Stimulated activated CD4-positive, alpha-beta T cell treated with anti-CD3 and anti-CD28 coated beads, Interleukin-12 subunit alpha, Interleukin-12 subunit beta, amount 100 ng/mL, for 48 hours (primary cell): ENCODE data around the gene ACTA2.
"Not testable (repeated sequence)": the region's sequence is repeated elsewhere in the genome, so short reads cannot be mapped to it uniquely, and the experiment has no call there.

Experiments
- DNase-seq, 3 donors: peaks; one replicate each; pipeline ENCODE4 v3.0.0-alpha.2; 2020; ENCODE audit warnings: low read depth in 2 of 3, low spot score in 1 of 3

The ACTA2 gene

DNA sequence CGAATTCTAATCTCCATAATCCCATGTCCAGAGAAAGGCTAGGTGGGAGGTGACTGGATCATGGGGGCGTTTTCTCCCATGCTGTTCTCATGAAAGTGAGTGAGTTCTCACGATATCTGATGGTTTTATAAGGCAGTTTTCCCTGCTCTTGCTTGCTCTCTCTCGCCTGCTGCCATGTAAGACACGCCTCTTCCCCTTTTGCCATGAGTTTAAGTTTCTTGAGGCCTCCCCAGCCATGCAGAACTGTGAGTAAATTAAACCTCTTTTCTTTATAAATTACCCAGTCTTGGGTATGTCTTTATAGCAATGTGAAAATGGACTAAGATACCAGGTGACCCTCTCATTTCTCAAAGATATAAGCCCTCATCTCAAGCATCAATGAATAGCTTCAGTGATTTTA is 1.1 kb upstream of the ACTA2 start:
- DNase-seq: no peak

DNA sequence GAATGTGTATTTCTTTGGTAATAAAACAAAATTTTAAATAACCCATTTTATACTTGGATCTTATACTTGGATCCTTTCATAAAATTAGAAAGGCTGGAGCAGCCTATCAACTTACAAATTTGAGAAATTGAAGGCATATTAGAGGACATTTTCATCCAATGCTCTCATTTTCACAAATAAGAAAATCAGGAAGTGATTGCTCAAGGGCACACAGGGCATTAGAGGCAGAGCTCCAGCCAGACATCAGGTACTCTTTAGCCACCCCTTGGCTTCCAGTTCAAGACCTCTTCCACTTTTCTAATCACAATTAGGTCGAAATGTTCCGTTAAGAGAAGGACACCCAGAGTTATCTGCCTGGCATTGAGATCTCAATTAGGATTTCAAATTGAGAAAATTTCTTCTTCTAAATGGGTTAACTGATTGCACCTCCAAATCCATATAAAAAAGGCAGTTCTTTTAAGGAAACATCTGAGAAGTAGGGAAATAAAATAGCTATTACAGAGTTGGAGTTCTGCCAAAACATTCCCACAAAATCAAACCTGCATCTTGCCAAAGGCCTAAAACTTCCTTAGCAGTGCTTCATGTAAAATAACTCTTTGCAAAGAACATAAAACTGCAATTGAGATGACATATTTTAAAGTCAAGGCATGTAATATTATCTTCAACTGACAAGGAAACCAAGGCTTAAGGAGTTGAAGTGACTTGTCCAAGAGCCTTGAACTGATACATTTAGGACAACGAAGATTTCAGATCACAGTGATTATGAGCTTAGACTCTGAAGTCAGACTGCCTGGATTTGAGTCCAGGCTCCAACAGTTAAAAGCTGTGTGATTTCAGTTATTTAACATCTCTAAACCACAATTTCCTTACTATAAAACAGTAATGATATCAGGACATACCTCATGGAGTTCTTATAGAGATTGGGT is 2.4 kb downstream of the ACTA2 start:
- no peak for DNase-seq

DNA sequence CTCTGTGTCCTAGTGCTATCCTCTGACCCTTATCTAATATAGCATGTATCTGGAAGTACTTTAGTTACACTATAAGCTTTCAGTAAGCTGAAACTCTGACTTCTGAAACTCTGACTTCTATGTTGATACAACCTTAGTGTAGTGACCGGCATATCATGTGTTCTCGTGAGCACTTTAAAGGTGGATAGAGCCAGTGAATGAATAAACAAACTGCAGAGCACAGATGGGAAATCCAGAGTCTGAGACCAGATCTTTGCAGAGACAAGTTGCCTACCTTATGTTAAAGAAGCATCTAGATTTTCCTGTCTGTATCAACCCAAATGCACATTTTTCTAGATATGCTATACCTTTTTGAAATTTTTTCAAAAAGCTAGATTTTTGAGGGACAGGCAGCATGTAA is 3.5 kb downstream of the ACTA2 start:
- no peak for DNase-seq

DNA sequence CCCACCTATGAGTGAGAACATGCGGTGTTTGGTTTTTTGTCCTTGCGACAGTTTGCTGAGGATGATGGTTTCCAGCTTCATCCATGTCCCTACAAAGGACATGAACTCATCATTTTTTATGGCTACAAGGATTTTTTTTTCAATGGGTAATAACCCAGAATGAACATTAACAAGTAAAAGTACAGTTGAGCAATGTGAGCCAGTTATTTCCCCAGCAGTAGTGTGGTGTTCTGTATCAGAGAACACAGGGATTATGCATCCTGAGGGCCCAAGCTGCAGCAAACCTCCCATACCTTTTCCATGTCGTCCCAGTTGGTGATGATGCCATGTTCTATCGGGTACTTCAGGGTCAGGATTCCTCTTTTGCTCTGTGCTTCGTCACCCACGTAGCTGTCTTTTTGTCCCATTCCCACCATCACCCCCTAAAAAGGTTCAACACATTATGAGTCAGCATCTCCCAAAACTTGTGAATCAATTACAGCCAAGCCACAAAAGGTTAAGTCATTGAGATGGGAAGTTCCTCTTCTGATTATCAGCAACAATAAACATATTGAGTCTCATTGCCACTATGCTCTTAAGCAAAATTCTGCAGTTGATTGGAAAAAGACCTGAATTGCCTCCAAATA is 5.5 kb downstream of the ACTA2 start:
- DNase-seq: no peak

DNA sequence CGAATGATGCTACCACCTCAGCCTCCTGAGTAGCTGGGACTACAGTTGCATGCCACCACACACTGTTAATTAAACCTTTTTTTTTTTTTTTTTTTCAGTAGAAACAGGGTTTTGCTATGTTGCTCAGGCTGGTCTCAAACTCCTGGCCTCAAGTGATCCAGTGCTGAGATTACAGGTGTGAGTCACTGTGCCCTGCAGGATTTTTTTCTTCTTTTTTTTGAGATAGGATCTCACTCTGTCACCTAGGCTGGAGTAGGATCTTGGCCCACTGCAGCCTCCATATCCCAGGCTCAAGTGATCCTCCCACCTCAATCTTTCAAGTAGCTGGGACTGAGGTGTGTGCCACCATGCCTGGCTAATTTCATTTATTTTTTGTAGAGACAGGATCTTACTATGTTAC is 6.4 kb downstream of the ACTA2 start:
- no peak for DNase-seq

DNA sequence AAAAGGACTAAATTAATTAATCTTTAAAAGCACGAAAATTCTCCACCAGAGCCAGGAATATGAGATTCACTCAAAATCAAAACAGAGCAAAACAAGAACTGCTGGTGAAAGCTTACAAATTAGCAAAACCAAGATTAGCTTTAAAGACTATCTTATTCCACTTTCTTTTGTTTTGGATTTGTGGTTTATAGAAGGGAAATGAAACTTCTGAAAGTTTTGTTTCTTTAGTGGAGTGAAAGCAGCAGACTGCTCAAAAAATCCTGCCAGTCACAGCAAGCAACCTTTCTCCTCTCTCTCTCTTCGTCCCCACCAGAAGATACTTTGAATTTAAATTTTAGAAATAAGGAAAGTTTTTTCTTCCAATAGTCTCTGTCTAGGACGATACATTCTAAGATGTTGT is 7.8 kb downstream of the ACTA2 start:
- no peak for DNase-seq

DNA sequence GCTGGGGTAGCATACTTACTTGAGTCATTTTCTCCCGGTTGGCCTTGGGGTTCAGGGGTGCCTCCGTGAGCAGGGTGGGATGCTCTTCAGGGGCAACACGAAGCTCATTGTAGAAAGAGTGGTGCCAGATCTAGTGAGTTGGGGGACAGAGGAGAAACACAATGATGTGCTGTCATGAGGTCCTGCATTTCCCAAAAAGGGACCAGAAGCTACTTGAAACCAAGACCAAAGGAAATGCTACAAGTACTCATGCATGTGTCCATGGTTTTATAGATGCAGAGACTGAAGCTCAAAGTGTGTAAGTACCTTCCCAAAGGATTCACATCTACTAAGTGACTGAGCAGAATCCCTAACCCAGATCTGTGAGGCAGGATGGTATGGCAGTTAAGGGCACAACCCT is 8.8 kb downstream of the ACTA2 start:
- DNase-seq: no peak

DNA sequence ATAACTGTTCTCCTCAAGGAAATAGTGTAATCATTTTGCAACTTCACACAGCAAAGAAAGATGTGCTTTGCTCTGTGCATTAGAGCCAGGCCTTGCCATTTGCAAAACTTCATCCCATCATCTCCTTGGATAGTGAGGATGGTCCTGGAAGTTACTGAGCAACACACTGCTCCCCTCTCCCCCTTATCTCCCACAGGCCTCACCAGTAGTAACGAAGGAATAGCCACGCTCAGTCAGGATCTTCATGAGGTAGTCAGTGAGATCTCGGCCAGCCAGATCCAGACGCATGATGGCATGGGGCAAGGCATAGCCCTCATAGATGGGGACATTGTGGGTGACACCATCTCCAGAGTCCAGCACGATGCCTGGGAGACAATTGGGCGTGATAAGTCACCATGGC is 11.5 kb downstream of the ACTA2 start:
- no peak for DNase-seq

DNA sequence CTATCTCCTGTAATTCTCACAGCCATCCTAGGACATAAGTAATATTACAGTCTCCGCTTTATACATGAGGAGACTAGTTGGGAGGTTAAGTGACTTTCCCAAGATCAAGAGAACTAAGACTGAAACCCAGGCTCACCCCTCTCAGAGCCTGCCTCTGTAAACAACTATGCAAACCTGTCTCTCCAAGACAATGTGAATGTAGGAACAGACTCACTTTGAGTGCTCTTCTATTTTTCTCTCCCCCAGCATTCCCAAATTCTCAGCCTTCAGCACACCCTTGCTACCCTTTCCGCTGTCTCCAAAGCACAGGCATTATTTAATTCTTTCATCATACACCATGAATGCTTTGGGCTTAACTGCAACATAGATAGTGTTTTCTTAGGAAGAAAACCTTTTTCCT is 13.6 kb downstream of the ACTA2 start:
- DNase-seq: no peak

DNA sequence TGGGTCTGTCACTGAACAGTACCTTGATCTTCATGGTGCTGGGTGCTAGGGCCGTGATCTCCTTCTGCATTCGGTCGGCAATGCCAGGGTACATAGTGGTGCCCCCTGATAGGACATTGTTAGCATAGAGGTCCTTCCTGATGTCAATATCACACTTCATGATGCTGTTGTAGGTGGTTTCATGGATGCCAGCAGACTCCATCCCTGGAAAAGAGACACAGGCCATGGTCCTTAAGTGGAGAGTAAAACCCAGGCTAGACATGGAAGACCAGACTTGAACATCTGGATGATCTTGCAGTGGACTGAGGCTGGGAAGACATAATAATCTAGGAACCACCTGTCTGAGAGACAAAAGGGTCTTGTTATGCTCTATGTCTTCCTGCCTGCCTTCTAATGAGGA is 14.5 kb downstream of the ACTA2 start:
- DNase-seq: no peak

DNA sequence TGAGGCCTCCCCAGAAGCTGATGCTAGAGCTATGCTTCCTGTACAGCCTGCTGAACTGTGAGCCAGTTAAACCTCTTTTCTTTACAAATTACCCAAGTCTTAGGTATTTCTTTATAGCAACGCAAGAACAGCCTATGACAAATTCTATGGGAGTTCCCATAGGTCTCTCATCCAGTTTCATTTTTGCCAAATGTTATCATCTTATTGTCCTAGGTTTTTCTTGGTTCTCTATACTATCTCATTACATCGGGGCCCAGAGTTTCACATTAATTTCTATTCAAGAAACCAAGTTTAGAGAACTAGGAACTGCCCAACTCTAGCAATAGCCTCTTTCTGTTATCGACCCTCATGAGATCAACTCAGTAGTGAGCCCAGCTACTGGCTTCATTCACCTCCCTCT is 15.9 kb downstream of the ACTA2 start:
- DNase-seq: no peak

DNA sequence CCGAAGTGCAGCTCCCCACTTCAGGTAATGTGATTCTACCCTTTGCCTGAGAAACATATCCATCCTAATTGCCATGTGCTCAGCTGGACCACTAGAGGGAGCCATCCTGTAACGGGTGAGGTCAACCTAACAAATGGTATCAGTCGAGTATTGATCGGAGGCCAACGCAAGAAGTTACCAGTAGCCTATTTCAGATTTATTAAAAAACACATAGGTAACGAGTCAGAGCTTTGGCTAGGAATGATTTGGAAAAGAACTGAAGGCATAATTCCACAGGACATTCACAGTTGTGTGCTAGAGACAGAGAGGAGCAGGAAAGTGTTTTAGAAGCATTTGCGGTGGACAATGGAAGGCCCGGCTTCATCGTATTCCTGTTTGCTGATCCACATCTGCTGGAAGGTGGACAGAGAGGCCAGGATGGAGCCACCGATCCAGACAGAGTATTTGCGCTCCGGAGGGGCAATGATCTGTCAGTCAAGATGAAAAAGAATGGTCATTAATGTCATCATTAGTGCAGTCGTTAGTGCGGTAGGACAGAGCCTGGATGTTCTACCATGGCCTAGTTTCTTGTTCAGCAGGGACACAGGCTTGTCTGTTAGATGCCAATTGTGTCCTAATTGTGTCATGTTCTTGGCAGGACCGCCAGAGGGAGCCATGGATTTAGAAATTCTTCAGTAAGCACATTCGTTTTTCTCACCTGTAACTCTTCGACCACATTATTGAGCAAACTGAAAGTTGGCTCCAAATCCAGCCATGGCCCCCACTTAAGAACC is 17.5 kb downstream of the ACTA2 start:
- DNase-seq: peak; percentile 49 to 71 (median 58)

DNA sequence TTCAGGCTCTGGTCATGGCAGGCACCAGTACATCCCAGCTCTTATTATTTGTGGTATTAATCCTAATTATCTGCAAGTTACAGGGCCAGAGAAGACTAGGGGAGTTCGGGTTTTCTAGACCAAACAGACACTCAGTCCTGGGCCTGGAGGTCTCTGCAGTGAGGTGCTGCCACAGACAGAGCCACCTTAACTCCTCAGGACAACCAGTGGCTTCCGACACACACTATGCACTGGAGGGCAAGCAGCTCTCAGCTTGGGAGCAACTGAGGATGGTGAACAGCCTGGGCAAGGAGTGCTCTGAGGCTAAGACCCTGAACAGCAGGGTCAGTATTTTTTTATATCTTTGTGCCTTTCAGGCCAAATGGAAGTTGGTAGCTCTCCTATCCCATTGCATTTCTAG is 19.0 kb downstream of the ACTA2 start:
- no peak for DNase-seq

DNA sequence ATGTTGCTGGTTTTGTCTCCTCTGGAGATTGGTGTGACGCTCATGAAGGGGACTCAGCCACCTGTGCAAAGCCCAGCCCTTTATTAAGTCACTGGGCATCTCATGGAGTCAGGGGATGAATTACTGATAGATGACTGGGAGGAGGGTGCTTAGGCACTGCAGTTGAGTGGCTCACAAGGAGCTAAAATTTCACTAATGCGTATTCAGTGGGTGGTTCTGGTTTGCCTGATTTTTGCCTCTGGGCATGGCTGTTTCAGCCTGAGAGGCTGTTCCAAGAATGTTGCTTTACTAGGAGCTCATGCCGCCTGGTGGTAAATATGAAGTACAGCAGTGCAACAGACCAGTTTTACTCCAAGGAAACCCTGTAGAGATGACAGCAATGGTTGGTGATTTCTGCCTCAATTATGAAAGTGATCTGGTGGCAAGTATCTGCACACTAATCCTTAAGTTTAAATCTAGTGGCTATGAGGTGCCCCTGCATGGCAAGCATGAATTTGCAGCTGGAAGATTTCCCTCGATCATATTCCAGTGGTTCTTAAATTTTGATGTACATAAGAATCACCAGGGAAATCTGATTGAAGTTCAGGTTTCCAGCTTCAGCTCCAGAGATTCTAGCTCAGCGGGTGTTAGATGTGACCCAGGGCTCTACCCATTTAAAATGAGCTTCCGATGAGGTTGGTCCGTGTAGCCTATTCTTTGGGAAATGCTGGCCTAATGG is 19.9 kb downstream of the ACTA2 start:
- DNase-seq: peak in 1 of 3 donors; percentile 30

DNA sequence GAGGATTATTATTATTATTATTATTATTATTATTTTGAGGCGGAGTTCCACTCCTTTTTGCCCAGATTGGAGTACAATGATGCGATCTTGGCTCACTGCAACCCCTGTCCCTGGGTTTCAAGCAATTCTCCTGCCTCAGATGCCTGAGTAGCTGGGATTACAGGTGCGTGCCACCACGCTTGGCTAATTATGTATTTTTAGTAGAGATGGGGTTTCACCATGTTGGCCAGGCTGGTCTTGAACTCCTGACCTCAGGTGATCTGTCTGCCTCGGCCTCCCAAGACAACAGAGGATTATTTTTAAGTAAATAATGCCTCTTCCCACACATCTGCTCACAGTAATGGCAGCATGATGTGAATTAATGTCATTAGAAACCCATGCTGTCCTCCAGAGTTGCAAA is 20.5 kb downstream of the ACTA2 start:
- DNase-seq: not testable (repeated sequence)

DNA sequence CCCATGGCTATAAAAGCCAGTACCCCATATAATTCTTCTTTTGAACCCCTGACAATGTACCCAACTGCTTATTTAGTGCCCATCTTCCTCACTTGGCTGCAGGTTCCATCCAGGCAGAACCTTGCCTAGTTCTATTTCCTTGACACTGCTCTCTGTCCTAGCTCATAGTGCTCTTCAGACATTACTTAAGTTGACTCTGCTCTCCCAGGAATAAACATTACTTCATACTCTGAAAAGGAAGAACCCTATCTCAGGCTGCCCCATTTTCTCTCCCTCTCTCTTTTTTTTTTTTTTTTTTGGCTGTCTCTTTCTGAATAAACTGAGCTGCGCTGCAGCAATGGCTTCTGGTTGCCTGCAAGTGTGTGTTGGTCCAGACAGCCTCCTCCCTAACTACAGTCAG is 21.0 kb downstream of the ACTA2 start:
- DNase-seq: no peak

DNA sequence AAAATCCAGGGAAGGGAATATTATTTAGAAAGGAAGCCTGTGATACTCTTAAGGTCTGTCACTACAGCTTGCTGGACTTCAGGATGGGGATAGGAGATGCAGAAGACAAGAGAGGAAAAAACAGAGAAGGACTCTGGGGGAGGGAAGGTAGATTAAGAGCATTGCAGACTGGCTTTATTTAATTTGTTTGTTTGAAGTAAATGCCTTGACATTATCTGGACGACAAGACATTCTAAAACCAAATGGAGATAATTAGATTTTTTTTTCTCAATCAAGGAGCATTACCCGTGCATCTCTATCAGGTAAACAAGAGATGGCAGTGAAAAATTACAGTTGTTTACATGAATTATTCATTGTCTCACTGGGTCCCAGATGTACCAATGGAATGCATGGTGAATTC is 24.3 kb downstream of the ACTA2 start:
- DNase-seq: no peak

DNA sequence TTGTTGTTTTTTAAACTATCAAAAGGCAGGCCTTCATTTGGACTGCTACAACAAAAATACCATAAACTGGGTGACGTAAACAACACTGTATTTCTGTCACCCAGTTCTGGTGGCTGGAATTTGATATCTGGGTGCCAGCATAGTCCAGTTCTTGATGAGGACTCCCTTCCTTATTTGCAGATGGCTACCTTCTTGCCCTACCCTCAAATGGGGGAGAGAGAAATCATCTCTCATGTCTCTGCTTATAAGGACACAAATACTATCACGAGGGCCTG is 25.2 kb downstream of the ACTA2 start:
- DNase-seq: no peak

DNA sequence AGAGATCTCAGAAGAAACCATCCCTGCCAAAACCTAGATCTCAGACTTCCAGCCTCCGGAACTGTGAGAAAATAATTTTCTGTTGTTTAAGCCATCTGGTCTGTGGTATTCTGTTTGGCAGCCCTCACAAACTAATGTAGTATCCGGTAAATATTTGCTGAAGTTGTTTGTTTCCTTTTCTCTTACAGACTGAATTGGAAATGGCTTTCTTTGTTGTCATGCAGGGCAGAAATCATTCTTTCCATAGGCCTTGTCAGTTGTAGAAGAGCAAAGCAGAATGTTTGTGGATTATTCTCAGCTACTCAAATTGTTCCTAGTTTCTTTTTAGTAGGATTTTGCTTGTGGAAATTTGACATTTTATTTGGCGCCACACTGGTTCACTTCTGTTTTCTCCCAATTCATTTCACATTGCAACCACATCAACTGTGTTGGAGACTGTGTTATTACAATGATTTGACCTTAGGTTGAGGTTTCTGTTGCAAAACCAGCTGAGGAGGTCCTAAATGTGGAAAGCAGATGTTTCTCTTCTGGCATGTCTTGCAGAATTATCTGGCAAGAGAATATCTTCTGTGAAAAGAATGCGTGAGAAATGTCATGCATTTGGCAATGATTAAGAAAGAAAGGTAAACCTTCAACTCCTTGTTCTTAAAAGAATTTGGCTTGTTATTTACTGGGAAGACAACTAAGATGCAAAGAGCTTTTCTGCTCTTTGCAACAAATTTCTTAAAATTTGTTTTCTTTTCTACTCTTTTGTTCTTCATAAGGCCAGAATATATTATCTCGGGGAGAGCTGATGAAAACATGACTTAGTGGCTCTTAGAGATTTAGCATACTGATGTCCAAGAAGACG is 25.8 kb downstream of the ACTA2 start:
- no peak for DNase-seq

DNA sequence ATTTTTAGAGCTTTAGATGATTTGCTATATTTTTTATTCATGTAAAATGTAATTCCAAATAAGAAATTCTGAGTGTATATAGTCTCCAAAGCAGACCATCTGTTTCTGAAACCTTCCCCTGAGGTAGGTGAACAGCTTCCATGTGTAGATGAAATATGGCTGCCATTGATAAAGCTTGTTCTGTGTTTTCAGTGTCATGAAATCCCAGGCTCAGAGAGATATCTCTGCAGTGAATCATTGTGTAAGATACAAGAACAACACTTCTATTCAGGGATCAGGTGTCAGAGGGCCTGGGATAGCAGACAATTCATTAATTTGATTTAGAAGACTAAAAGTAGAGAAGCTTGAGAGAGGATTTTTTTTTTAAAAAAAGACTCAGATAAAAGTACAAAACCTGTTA is 29.1 kb downstream of the ACTA2 start:
- no peak for DNase-seq

DNA sequence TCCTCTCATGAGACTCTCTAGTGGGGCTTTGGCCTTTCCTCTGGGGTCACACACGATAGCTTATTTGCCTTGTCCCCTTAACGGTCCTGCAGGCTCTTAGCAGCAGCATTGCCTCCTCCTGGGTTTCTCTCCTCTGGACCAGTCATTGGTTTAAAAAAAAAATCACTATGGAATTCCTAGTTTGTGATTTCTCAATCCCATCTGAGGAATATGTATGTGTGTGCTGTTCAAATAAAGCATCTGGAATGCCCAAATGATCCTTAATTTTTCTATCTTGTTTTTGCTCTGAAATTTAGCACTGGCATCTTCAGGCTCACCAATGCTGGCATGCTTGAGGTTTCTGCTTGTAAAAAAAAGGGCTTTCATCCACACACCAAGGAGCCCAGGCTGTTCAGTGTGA is 30.5 kb downstream of the ACTA2 start:
- no peak for DNase-seq
